GM21367 (cell line): Measurements from ENCODE around the gene NATD1.

Experiments
- ATAC-seq: cut with Tn5 transposase; IDR thresholded peaks from one replicate; pipeline ENCODE4 v1.9.1; 2021; ENCODE audit not compliant: unreplicated experiment

Gene NATD1, protein sequence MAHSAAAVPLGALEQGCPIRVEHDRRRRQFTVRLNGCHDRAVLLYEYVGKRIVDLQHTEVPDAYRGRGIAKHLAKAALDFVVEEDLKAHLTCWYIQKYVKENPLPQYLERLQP

DNA sequence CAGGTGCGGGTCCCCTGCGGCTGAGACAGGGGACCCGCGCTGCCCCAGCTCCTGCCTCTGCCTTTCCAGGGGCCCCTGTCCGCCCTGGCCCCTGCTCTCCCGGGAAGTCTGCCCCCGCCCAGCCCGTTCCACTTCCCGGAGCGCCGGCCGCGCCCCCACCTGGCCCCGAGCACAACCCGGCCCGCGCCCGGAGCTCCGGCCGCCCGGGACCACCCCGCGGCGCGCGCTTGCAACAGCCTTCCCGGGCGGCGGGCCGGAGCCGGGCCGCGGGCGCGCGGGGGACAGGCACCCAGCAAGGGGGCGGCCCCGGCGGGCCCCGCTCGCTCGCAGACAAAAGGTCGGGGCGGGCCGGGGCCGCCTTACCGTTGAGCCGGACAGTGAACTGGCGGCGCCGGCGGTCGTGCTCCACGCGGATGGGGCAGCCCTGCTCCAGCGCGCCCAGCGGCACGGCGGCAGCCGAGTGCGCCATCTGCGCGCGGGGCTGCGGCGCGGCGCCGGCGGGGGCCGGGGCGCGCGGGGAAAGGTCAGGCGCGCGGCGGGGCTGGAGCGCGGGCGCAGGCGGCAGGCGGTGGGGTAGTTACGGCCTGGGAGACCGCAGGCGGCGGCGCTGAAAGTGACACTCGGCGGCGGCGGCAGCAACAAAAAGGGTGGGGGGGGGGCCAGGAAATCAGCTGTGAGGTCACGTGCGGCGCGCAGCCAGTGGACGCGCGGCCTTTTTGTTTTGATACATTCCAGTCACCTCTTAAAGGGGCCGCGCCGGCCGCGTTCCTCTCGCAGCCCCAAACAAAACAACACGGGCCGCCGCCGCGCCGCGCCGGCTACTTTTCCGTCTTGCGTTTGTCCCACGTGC, at the start of gene NATD1:
TSS of gene NATD1 (minus strand) at position 615 of the 850 bp plus-strand sequence. CDS start at position 469, 146 bp downstream.
- ATAC-seq, result peak; percentile 46

- no peak for ATAC-seq
These were observed 48.7 kb upstream of the NATD1 start for GRCh38 chr17:21301593-21302550.

- ATAC-seq, result no peak
These were observed 47.7 kb upstream of the NATD1 start for GRCh38 chr17:21300601-21301571.

GRCh38 chr17:21299981-21300600, 46.9 kb upstream of the NATD1 start:
- no peak for ATAC-seq

DNA sequence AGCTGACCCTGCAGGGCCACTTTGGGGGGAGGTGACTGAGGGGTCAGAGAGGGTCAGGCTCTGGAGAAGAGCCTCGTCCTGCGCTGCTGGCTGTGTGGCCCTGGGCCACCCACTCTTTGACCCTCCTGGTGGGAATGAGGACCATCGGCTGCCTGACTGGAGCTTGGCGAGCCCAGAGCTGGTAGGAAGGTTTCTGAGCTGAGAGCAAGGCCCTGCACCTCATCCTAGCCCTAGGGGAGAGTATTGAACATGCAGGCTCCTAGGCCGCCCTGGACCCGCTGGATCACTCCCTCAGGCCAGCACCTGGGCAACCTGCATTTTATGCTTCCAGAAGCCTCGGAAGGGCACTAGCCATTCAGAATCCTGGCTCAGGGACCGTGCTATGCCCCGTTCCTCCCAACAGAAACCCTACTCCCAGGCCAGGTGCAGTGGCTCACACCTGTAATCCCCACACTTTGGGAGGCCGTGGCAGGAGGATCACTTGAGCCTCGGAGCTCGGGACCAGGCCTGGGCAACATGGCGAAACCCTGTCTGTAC, 45.8 kb upstream of the NATD1 start:
- ATAC-seq, result no peak

GRCh38 chr17:21298056-21298982, 45.1 kb upstream of the NATD1 start:
- ATAC-seq, result no peak

DNA sequence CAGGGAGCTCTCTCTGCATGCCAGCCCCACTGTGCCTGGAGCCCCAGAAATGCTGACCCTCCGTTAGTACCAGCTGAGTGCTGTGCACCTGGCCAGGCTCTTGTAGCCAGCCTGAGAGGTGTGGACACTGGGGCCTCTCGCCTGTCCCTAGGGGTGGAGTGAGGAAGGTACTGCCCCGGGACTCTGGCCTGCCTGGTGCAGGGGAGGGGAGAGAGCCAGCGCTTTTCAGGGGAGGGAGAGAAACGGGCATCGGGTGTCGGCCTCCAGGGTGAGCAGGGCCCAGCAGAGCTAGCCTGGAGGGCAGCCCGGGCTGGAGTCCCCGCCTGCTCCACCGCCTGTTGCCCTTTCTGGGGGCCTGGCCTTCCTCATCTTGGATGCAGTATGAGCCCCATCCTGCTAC, 44.4 kb upstream of the NATD1 start:
- no peak for ATAC-seq

- ATAC-seq, result no peak
These were observed 43.9 kb upstream of the NATD1 start for GRCh38 chr17:21297026-21297520.

GRCh38 chr17:21296097-21297025, 43.2 kb upstream of the NATD1 start:
- no peak for ATAC-seq

DNA sequence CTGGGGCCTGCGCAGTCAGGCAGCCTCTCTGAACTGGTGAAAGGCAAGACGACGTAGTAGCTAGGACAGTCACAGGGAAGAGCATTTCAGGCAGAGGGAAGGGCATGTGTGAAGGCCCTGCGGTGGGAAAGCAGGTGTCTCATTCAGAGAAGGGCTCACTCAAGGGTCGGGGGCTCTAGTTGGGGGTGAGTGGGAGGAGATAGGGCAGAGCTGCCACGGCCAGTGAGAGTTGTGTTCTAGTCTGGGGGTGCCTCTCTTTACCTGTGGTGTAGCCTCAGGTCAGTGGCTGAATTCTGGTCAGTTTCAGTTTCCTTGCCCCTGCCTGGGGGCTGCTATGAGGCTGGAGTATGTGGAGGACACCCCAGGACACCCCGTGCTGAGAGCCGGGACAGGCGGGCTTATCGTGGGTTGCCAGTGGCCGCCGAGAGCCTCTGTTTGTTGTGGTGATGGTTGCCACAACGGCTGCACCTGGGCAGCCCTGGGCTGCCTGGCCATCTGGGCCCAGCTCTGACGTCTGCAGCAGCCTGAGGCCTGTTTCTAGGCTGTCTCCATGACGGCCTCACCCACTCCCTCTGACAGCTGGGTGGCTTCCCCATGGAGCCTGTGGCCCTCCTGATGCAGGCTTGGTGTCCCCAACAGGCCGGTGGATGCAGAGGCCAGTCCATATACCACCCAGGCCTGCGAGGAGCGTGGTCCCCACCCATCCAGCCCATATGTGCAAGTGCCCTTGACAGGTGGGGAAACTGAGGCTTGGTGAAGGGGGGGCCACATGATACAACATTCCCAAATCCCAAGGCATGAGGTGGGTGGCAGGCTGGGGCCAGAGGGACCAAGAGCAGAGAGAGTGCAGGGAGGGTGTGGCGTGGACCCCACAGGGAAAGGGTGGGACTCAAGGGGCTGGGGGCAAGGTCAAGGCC, 42.1 kb upstream of the NATD1 start:
- no peak for ATAC-seq

GRCh38 chr17:21294321-21295035, 41.3 kb upstream of the NATD1 start:
- ATAC-seq, result no peak

- ATAC-seq, result no peak
These were observed 40.6 kb upstream of the NATD1 start for GRCh38 chr17:21293831-21294210.

DNA sequence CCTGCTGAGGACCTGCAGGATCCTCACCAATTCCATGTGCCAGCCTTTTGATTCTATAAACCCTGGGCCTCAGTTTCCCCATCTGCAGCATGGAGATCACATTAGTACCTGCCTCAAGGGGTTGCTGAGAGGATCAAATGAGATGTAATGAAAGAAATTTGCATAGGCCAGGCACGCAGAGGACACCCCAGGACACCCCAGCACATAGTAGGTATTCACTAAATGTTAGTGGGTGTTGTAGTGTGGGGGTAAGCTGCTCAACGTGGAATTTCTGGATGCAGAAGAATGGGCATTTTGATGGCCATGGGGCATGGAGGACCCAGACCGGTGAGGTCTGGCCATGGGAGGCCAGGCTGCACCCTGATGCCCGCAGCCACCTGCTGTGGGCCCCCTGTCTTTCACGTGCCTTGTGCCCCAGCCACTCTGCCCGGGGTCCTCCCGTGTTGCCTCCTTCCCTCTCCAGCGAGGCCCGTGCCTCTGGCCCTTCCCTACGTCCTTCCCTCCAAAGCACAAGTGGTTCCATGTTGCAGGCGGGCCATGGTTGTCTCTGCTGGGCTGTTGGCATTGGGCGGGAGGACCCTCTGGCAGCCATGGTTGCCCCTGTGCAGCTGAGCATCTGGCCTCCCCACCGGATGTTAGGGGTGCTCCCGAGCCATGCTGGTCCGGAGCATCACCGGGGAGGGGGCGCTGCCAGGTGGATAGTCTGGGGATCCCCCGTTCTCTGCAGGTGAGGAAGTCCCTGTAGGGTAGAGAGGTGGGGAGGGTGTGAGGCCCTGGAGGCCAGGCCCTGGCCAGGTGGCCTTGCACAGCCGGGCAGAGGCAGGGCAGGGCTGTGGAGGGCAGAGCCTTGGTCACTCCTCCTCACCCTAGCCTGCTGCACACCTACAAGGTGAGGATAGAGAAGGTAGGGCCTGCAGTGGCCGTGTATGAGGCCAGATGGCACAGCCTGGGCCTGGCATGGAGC, 39.9 kb upstream of the NATD1 start:
- ATAC-seq, result no peak

GRCh38 chr17:21291862-21292261, 38.7 kb upstream of the NATD1 start:
- ATAC-seq, result no peak
